K562 (cell line): ENCODE measurements around the gene PRKD2. TPM values are rescaled to one million over a fixed set of nuclear protein-coding genes. Genes with fewer than 3 reads are reported as not detected.

ENCODE experiments used
- CTBP1 ChIP-seq: fragments of 450-650 bp; IDR thresholded peaks from 2 replicates; pipeline ENCODE4 v1.6.1; 2016; ENCODE audit warnings: borderline replicate concordance
- FOXJ2 ChIP-seq: fragments of 200-800 bp; sonication (Bioruptor generic); IDR thresholded peaks from 2 replicates; pipeline ENCODE4 v1.6.1; 2016; ENCODE audit warnings: missing genetic modification characterization, missing compliant biosample characterization
- HMG20B ChIP-seq: fragments of 250-450 bp; sonication (Bioruptor Pico); IDR thresholded peaks from 2 replicates; pipeline ENCODE4 v1.5.0; 2021; ENCODE audit warnings: mild to moderate bottlenecking
- KLF1 ChIP-seq: fragments of 450-650 bp; IDR thresholded peaks from 2 replicates; pipeline ENCODE4 v1.6.1; 2016; ENCODE audit warnings: missing genetic modification characterization, missing compliant biosample characterization
- L3MBTL2 ChIP-seq: fragments of 450-650 bp; IDR thresholded peaks from 2 replicates; pipeline ENCODE4 v1.6.1; 2016; ENCODE audit warnings: mild to moderate bottlenecking, moderate library complexity
- MCM2 ChIP-seq: fragments of 450-650 bp; IDR thresholded peaks from 2 replicates; pipeline ENCODE4 v1.6.1; 2017; ENCODE audit warnings: low read depth, mild to moderate bottlenecking
- NR4A1 ChIP-seq, 2 experiments: fragments of 250-450 bp in 1 of 2; fragments of 450-650 bp in 1 of 2; sonication (Bioruptor Pico) in 1 of 2; IDR thresholded peaks; 2 replicates each; pipeline versions ENCODE4 v1.4.0 to v1.6.1; 2016 to 2020; ENCODE audit warnings: mild to moderate bottlenecking in 2 of 2, missing compliant biosample characterization in 1 of 2, missing genetic modification characterization in 1 of 2, moderate library complexity in 1 of 2
- PCBP1 ChIP-seq: fragments of 200-400 bp; formaldehyde crosslinking; IDR thresholded peaks from 2 replicates; pipeline ENCODE4 v1.6.1; 2018; ENCODE audit warnings: mild to moderate bottlenecking, low read depth, low read length; ENCODE audit not compliant: poor library complexity, severe bottlenecking
- PHF8 ChIP-seq: fragments of 200-600 bp; sonication (generic); IDR thresholded peaks from 2 replicates; pipeline ENCODE4 v1.6.1; 2012; ENCODE audit warnings: mixed run types, mild to moderate bottlenecking, inconsistent platforms, low read length, moderate library complexity, borderline replicate concordance
- RBFOX2 ChIP-seq: fragments of 200-400 bp; formaldehyde crosslinking; IDR thresholded peaks from 2 replicates; pipeline ENCODE4 v1.6.1; 2017; ENCODE audit warnings: low read depth, mild to moderate bottlenecking, low read length, moderate library complexity
- SAP30 ChIP-seq: fragments of 200-600 bp; sonication (generic); IDR thresholded peaks from 2 replicates; pipeline ENCODE4 v1.6.1; 2012; ENCODE audit warnings: borderline replicate concordance, low read depth, mild to moderate bottlenecking, moderate library complexity, low read length, control low read depth, inconsistent platforms; ENCODE audit not compliant: insufficient read depth, poor library complexity, severe bottlenecking
- SMAD3 ChIP-seq: fragments of 450-650 bp; formaldehyde crosslinking; conservative IDR thresholded peaks from 2 replicates; pipeline ENCODE4 v1.4.0; 2020; ENCODE audit warnings: mild to moderate bottlenecking
- ZNF76 ChIP-seq: fragments of 250-450 bp; sonication (Bioruptor Pico); IDR thresholded peaks from 2 replicates; pipeline ENCODE4 v1.4.0; 2020; ENCODE audit warnings: mild to moderate bottlenecking, moderate library complexity, borderline replicate concordance
- ZNF785 ChIP-seq: fragments of 250-450 bp; sonication (Bioruptor Pico); IDR thresholded peaks from 2 replicates; pipeline ENCODE4 v1.4.0; 2020; ENCODE audit warnings: mild to moderate bottlenecking
- polyA plus RNA-seq, 8 experiments: library from polyadenylated mRNA; depleted of rRNA in 4 of 8; stranded (reverse) in 5 of 8; unstranded in 3 of 8; fragments of >200 nt; fragmentation: Nextera tagmentation in 2 of 8; fragmentation: Illumina TruSeq in 1 of 8; extraction: Ambion mirVana in 2 of 8; extraction: Trizol in 1 of 8; gene quantifications; 2 replicates each; pipeline versions ENCODE4 v1.2.1 to v1.2.3, GENCODE V29; 2011 to 2014; ENCODE audit warnings: inconsistent platforms in 1 of 8, missing spikeins in 1 of 8
- total RNA-seq, 7 experiments: library from RNA; depleted of rRNA in 6 of 7; stranded (reverse); fragments of >200 nt in 6 of 7; fragmentation: Illumina TruSeq in 2 of 7; extraction: Trizol in 2 of 7; gene quantifications; 2 replicates each; pipeline versions ENCODE4 v1.2.1 to v1.2.3, GENCODE V29; 2011 to 2021; ENCODE audit warnings: low replicate concordance in 1 of 7
- TF ChIP-seq, protein P1 (sequence below), 2 experiments: IDR thresholded peaks; 2 replicates each; pipeline ENCODE4 v1.6.1; 2011; ENCODE audit warnings: borderline replicate concordance in 1 of 2, control low read depth in 1 of 2, low read depth in 1 of 2, low read length in 1 of 2, mild to moderate bottlenecking in 1 of 2, mixed read lengths in 1 of 2, moderate library complexity in 1 of 2; ENCODE audit not compliant: insufficient read depth in 1 of 2, insufficient read length in 1 of 2, poor library complexity in 1 of 2, severe bottlenecking in 1 of 2; ENCODE audit errors: extremely low read depth in 1 of 2
- TF ChIP-seq, protein P2 (sequence below), 2 experiments: fragments of 450-650 bp in 1 of 2; sonication (generic) in 1 of 2; formaldehyde crosslinking in 1 of 2; IDR thresholded peaks; 2 replicates each; pipeline versions ENCODE4 v1.7.1 to v1.9.0; 2016 to 2022; ENCODE audit warnings: inconsistent platforms in 1 of 2, mild to moderate bottlenecking in 1 of 2, missing genetic modification reagents in 1 of 2
- TF ChIP-seq, protein P3 (sequence below): sonication (generic); formaldehyde crosslinking; IDR thresholded peaks from 2 replicates; pipeline ENCODE4 v1.9.0; 2022; ENCODE audit warnings: mild to moderate bottlenecking, missing genetic modification reagents

PRKD2 gene
- total and polyA plus RNA-seq, 9 of the 15 experiments (the other 6 are each of a cell fraction or from before 2014, with no cell fraction given), result 1.8 to 60.0 (median 15.0) TPM

DNA sequence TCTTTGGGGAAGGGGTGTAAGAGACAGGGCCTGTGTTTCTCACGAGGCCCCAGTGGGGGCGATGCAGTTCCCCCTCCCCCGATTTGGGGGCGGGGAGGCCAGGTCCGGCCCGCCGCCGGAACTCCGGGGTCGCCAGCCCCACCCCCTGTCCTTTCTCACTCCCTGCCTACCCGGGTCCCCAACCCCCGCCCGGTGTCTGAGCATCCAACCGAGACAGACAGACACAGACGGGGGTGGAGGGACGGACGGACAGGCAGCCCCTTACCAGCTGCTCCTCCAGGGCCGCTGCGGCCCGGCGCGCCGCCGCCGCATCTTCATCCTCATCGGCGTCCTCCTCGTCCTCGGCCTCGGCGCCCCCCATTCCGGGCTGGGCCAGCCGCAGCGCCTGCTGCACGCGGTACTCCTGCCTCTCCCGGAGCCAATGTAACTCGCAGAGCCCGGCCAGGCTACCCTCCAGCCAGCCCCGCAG is 56.3 kb downstream of the PRKD2 start (continued):
- TF ChIP-seq PCBP1, result no peak
- TF ChIP-seq FOXJ2 (tag), result no peak
- TF ChIP-seq, protein P1, sequence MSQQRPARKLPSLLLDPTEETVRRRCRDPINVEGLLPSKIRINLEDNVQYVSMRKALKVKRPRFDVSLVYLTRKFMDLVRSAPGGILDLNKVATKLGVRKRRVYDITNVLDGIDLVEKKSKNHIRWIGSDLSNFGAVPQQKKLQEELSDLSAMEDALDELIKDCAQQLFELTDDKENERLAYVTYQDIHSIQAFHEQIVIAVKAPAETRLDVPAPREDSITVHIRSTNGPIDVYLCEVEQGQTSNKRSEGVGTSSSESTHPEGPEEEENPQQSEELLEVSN (IDR thresholded peaks at IDR 0.05; ENCODE audit: borderline replicate concordance in 1 of 2, extremely low read depth in 1 of 2, insufficient read depth in 1 of 2, insufficient read length in 1 of 2, low read depth in 1 of 2, low read length in 1 of 2, poor library complexity in 1 of 2, severe bottlenecking in 1 of 2), result peak; percentile 36 to 79
- TF ChIP-seq PHF8, result 0 out of 2 replicates have a peak, but pooled peaks have one; percentile 21
- TF ChIP-seq ZNF785, result no peak
- TF ChIP-seq L3MBTL2, result peak; percentile 70
- TF ChIP-seq HMG20B (CRISPR knock-in tag), result no peak
- TF ChIP-seq ZNF76 (CRISPR knock-in tag), result no peak
- no peak for TF ChIP-seq SAP30
- TF ChIP-seq CTBP1, result 0 out of 2 replicates have a peak, but pooled peaks have one; percentile 0
- TF ChIP-seq SMAD3 (CRISPR knock-in tag), result 0 out of 2 replicates have a peak, but pooled peaks have one; percentile 21
- TF ChIP-seq KLF1 (tag), result no peak
- peak; percentile 30; the same call in 1 of the 2 replicates for TF ChIP-seq RBFOX2
- TF ChIP-seq, protein P2, sequence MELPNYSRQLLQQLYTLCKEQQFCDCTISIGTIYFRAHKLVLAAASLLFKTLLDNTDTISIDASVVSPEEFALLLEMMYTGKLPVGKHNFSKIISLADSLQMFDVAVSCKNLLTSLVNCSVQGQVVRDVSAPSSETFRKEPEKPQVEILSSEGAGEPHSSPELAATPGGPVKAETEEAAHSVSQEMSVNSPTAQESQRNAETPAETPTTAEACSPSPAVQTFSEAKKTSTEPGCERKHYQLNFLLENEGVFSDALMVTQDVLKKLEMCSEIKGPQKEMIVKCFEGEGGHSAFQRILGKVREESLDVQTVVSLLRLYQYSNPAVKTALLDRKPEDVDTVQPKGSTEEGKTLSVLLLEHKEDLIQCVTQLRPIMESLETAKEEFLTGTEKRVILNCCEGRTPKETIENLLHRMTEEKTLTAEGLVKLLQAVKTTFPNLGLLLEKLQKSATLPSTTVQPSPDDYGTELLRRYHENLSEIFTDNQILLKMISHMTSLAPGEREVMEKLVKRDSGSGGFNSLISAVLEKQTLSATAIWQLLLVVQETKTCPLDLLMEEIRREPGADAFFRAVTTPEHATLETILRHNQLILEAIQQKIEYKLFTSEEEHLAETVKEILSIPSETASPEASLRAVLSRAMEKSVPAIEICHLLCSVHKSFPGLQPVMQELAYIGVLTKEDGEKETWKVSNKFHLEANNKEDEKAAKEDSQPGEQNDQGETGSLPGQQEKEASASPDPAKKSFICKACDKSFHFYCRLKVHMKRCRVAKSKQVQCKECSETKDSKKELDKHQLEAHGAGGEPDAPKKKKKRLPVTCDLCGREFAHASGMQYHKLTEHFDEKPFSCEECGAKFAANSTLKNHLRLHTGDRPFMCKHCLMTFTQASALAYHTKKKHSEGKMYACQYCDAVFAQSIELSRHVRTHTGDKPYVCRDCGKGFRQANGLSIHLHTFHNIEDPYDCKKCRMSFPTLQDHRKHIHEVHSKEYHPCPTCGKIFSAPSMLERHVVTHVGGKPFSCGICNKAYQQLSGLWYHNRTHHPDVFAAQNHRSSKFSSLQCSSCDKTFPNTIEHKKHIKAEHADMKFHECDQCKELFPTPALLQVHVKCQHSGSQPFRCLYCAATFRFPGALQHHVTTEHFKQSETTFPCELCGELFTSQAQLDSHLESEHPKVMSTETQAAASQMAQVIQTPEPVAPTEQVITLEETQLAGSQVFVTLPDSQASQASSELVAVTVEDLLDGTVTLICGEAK (IDR thresholded peaks at IDR 0.05), result no peak
- TF ChIP-seq, protein P2 (CRISPR knock-in tag; IDR thresholded peaks at IDR 0.05), result no peak
- 0 out of 2 replicates have a peak, but pooled peaks have one; percentile 21 for TF ChIP-seq NR4A1 (CRISPR knock-in tag; IDR thresholded peaks at IDR 0.05)
- no peak for TF ChIP-seq NR4A1 (tag; IDR thresholded peaks at IDR 0.05)
- TF ChIP-seq, protein P3, sequence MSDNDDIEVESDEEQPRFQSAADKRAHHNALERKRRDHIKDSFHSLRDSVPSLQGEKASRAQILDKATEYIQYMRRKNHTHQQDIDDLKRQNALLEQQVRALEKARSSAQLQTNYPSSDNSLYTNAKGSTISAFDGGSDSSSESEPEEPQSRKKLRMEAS (CRISPR knock-in tag), result peak; percentile 19; the same call in 1 of the 2 replicates
- TF ChIP-seq MCM2, result no peak
